Measurements from ENCODE around the gene DUSP1. TPM values are rescaled to one million over a fixed set of nuclear protein-coding genes. Genes with fewer than 3 reads are reported as not detected.

The DUSP1 gene
- total and polyA plus RNA-seq, 2 of the 13 experiments (the other 11 are each of a cell fraction or from before 2014, with no cell fraction given), result 27.1 to 55.5 TPM

- no peak for TF ChIP-seq ATF7-NPFF (CRISPR knock-in tag; IDR thresholded peaks at IDR 0.05; ENCODE audit: low read depth)
- TF ChIP-seq, protein P1, sequence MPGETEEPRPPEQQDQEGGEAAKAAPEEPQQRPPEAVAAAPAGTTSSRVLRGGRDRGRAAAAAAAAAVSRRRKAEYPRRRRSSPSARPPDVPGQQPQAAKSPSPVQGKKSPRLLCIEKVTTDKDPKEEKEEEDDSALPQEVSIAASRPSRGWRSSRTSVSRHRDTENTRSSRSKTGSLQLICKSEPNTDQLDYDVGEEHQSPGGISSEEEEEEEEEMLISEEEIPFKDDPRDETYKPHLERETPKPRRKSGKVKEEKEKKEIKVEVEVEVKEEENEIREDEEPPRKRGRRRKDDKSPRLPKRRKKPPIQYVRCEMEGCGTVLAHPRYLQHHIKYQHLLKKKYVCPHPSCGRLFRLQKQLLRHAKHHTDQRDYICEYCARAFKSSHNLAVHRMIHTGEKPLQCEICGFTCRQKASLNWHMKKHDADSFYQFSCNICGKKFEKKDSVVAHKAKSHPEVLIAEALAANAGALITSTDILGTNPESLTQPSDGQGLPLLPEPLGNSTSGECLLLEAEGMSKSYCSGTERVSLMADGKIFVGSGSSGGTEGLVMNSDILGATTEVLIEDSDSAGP (CRISPR knock-in tag; IDR thresholded peaks at IDR 0.05; ENCODE audit: borderline replicate concordance), result no peak
- TF ChIP-seq MTA3 (CRISPR knock-in tag; IDR thresholded peaks at IDR 0.05), result no peak
- no peak for TF ChIP-seq LCORL (IDR thresholded peaks at IDR 0.05)
- no peak for TF ChIP-seq LCORL (CRISPR knock-in tag; IDR thresholded peaks at IDR 0.05)
- TF ChIP-seq SIN3B (IDR thresholded peaks at IDR 0.05; ENCODE audit: low read length), result no peak
- TF ChIP-seq, protein P2, sequence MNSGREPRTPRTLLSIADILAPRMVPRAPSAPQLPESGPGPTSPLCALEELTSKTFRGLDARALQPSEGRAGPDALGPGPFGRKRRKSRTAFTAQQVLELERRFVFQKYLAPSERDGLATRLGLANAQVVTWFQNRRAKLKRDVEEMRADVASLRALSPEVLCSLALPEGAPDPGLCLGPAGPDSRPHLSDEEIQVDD (CRISPR knock-in tag; IDR thresholded peaks at IDR 0.05; ENCODE audit: borderline replicate concordance), result no peak
- TF ChIP-seq ZNF841 (CRISPR knock-in tag; IDR thresholded peaks at IDR 0.05; ENCODE audit: borderline replicate concordance), result no peak
- no peak for TF ChIP-seq ZNF570 (CRISPR knock-in tag; IDR thresholded peaks at IDR 0.05; ENCODE audit: borderline replicate concordance)
- no peak for TF ChIP-seq CENPT (CRISPR knock-in tag; IDR thresholded peaks at IDR 0.05; ENCODE audit: low read depth)
- no peak for TF ChIP-seq HNRNPH1 (optimal IDR thresholded peaks at IDR 0.05; ENCODE audit: low read depth, low read length)
- TF ChIP-seq ELF3 (CRISPR knock-in tag; IDR thresholded peaks at IDR 0.05), result peak; percentile 39; the same call in 1 of the 2 replicates
- 0 out of 2 replicates have a peak, but pooled peaks have one; percentile 23 for TF ChIP-seq RXRB (CRISPR knock-in tag; IDR thresholded peaks at IDR 0.05; ENCODE audit: borderline replicate concordance)
- TF ChIP-seq, protein P3, sequence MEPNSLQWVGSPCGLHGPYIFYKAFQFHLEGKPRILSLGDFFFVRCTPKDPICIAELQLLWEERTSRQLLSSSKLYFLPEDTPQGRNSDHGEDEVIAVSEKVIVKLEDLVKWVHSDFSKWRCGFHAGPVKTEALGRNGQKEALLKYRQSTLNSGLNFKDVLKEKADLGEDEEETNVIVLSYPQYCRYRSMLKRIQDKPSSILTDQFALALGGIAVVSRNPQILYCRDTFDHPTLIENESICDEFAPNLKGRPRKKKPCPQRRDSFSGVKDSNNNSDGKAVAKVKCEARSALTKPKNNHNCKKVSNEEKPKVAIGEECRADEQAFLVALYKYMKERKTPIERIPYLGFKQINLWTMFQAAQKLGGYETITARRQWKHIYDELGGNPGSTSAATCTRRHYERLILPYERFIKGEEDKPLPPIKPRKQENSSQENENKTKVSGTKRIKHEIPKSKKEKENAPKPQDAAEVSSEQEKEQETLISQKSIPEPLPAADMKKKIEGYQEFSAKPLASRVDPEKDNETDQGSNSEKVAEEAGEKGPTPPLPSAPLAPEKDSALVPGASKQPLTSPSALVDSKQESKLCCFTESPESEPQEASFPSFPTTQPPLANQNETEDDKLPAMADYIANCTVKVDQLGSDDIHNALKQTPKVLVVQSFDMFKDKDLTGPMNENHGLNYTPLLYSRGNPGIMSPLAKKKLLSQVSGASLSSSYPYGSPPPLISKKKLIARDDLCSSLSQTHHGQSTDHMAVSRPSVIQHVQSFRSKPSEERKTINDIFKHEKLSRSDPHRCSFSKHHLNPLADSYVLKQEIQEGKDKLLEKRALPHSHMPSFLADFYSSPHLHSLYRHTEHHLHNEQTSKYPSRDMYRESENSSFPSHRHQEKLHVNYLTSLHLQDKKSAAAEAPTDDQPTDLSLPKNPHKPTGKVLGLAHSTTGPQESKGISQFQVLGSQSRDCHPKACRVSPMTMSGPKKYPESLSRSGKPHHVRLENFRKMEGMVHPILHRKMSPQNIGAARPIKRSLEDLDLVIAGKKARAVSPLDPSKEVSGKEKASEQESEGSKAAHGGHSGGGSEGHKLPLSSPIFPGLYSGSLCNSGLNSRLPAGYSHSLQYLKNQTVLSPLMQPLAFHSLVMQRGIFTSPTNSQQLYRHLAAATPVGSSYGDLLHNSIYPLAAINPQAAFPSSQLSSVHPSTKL (CRISPR knock-in tag; IDR thresholded peaks at IDR 0.05), result 0 out of 2 replicates have a peak, but pooled peaks have one; percentile 38
- no peak for TF ChIP-seq ZNF142 (CRISPR knock-in tag; IDR thresholded peaks at IDR 0.05)
- TF ChIP-seq CCAR2 (optimal IDR thresholded peaks at IDR 0.05; ENCODE audit: low read depth, low read length), result no peak
- TF ChIP-seq NBN (conservative IDR thresholded peaks at IDR 0.05), result no peak
Observed at GRCh38 chr5:172779691-172780341, 8.8 kb upstream of the DUSP1 start (continued).
